Ureter (tissue), 1 donor: ENCODE measurements around the gene PRKN. TPM values are rescaled to one million over a fixed set of nuclear protein-coding genes. Genes with fewer than 3 reads are reported as not detected.

Source experiments
- DNase-seq: peaks from one replicate; pipeline ENCODE4 v3.0.0-alpha.2; 2020; ENCODE audit warnings: low spot score
- total RNA-seq: library from RNA; stranded (reverse); gene quantifications from one replicate; pipeline ENCODE4 v1.2.4, GENCODE V29; 2023
- donor health status: DM: yes; HTN: yes; CAD: no.

Gene PRKN
- total RNA-seq, result 12.1 TPM

DNA sequence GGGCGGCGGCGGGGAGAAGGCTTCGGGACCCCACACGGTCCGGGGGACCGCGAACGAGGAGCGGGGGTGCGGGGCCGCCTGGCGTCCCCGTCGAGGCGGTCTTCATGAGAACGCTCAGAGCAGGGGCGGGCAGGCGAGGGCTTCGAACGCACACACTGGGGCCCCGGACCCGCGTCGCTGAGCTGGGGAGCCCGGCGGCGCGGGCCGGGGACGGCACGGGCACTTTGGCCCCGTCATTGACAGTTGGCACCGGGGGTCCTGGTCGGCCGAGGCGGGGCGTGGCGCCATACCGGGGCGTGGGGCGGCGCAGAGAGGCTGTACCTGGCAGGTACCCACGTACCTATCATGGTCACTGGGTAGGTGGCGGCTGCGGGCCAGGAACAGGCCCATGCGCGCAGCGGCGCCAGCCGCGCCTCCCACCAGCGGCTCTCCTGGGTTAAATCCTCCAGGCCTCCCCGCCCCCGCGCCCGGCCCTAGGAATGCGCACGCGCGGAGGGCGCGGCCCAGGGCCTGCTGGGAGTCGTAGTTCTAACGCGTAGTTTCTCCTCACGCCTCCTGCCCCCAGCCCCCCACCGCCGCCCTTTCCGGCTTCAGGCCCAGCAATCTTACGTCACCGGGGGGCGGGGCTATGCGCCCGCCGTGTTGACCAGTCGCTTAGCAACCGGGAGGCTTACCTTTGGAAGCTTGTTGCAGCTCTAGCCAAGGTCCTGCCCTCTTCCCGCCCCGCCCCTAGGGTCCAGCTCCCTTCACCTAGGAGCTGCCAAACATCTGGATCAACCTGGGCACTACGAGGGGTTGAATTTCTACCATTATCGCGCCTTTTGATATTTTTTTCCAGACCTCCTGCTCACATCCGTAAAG, at the start of gene PRKN, which contains the start of gene PACRG:
TSS of gene PRKN (minus strand) at position 445 of the 861 bp plus-strand sequence.
TSS of gene PACRG (plus strand) at position 653 of the 861 bp plus-strand sequence.
- peak; percentile 98 for DNase-seq

DNA sequence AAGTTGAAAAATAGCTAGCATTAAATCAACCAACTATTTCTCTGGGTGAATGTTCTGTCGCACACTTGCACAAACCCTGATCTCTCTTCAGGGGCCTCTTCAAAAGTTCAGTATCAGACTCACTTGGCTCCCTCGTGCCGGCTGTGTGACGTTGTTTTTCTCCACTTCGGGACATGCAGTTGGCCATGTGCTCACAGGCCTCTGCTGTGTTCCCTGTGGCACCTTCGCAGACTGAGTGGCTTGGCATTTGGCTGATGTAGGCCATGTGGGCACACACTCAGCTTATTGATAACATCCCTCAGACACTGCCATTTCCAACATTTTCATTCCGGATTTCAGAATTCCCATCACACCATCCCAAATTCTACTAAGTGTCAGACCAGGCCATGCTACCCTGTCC, 49.5 kb upstream of the PRKN start:
- DNase-seq, result no peak

DNA sequence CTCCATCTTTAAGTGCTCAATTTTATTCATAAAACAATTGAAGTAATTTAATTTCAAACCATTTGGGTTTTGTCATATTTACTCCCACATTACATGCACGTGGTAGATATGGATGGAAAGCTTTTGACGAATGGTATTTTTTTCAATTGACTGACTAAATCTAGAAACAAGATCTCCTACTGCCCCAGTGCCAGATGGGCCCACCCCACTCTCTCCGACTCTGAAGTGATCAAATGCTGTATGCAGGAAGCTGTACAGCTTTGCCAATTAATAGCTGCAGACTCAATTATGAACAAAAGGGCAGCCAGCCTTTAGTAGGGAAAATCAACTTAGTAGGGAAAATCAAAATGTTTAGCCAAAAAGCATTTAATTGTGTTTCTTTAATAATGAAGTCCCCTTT, 46.4 kb upstream of the PRKN start:
- no peak for DNase-seq

DNA sequence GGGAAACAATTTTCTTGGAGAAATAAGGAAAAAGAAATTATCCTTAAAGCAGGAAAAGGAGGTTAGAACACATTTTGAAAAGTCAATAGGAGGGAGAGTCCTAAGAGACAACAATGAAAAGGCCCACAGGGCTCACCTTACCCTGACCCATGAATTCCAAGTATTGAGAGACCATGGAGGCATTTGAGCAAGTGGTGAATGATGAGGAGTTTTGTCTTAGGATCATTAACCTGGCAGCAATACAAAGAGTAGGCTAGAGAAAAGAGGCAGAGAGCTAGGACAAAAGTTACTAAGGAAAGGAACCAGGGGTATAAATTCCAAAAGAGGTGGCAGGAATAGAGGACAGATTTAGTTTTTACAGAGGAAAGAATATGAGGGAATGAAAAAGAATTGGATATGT, 44.9 kb upstream of the PRKN start:
- DNase-seq, result no peak

DNA sequence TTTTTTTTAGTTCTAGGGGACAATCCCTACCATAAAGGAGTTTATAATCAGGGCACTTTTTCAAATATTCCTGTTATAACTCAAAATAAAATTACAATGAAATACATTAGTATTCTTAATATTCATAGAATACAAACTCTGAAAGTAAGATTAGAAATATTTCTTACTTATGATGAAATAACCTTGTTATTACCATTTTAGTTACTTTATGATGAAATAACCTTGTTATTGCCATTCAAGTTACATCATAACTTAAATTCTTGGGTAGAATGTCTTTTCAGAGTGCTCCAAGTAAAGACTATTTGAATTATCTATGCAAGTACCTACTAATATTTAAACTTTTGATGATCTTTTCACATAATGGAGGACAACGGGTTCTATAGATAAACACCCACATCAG, 43.4 kb upstream of the PRKN start:
- DNase-seq, result no peak

DNA sequence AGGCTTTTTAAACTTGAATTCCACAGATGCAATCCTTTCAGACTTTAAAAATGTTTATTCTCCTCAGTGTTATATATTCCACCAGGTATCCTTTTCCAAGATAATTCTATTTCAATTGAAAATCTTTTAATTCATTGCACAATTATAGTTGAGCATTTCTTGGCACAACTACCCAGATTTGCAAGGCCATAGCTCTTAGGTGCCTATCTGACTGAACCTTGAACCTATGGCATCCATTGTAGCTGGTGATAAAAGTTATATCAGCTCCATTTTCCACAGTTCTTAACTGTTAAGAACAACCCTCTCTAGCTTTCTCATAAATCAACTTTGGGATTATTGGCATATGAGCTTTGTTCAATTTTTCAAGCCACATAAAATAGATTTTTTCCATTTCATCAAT, 42.6 kb upstream of the PRKN start:
- DNase-seq, result no peak

DNA sequence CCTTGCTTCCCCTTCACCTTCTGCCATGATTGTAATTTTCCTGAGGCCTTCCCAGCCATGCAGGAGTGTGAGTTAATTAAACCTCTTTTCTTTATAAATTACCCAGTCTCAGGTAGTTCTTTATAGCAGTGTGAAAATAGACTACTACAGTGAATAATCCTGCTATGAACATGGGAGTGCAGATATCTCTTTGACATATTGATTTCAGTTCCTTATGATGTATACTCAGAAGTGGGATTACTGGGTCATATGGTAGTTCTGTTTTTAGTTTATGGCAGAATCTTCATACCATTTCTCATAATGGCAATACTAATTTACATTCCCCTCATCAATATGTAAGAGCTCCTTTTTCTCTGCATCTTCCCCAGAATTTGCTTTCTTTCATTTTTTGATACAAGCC, 26.2 kb upstream of the PRKN start:
- no peak for DNase-seq

DNA sequence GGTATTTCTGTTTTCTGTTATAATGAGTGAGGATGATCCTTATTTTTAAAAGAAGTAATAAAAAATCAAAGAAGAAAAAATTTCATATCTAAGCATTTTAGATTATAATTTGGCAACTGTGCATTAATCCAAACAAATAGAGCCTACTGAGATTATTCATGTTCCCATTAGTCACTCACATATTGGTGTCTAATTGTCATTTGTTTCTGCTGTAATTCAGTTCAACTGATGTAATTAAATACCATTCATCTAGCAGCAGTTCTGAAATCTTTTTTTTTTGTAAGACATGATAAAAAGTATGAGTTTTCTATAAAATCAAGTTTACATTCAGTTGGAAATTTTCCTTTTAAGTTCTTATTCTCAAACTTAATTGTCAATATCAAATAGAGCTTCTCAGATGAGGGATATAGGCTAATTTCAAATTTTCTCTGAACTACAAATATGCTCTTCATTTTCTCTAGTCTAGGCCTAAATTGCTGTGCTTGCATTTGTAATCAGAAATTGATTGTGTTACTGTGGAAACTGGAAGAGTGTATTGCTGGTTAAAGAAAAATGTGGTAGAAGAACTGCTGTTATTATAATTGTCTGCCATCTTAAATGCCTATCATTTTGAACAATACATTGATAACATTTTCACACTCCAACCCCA, 23.8 kb upstream of the PRKN start:
- no peak for DNase-seq

DNA sequence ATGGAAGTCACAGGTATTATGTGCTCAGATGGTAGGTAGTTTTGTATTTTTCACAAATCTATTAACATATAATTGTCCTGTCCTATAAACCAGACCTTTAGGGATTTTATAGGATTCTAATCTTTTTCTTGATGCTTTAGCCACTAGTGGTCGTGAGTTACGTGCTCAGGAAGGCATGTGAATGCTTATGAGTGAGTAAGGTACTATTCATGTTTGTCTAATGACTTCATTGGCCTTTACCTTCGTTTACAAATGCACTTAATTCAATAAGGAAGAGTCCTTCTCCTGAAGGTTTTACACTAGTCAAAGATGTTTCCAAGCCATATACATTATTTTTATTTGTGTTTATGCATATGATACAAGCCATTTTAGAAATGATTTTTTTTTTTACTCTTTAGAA, 23.2 kb upstream of the PRKN start:
- DNase-seq, result no peak

DNA sequence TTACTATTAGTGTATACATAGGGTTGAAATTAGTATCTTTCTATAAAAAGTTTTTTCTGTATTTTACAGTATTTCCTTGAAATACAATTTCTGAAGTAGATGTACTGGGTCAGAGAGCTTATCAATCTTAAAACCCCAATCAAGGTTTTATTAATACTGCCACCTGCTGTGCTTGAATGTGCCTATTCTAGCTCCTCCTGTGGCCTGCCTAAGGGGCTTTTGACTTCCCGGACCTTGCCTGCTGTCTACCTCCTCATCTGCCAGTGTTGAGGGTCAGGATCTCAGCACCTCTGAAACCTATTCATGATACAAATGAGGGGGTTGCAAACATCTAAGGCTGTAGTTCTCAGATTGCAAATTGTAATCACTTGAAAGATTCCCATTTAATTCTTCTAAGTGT, 9.4 kb upstream of the PRKN start:
- no peak for DNase-seq

DNA sequence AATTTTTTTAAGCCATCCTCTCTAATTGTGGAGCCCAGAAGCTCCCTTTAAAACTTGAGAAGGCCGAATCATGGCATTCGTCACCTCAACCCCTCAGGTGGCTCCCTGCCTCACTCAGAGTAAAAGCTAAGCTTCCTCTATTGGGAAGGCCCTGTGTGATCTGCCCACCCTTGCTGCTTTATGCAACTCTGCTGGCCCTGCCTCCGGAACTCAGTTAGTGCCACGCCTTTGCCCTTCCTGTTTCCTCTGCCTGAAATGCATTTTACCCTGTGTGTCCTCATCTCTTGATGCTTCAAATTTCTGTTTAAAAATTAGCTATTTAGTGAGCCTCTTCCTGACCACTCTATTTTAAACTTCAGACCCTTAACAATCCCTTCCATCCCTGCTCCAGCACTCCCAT, 5.9 kb upstream of the PRKN start:
- DNase-seq, result no peak

DNA sequence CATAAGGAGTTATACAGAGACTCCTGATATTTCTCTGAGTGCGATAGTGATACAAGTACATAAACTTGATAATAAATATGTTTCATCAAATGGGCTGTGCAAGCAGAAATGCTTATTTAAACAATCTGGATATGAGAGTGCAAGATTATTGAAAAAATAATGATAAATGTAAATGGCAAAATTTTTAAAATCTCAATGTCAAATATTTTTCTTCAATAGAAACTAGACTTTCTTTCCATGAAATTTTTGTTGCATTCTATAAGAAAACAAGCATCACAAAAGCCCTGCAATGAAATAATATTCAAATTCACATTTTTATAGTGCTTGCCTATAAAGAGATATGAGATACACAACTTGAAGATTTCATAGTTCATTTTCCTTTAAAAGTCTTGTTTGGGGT, 2.9 kb upstream of the PRKN start:
- DNase-seq, result no peak

DNA sequence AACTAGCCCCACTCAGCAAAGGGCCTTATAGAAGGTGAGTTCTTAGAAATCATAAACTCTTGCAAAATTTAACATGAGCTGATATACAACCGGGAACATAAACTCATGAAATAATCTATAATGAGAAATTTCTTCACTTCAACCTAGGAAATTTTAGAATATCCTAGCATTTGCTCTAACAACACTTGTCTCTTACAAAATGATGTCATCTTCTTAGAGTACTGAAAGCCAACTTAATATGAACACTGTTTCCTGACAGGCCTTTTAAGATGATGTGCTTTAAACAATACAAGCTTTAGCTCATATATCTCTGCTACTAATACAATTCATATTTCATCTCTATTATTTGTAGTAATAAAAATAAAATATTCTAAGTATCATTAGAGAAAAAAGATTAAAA, 1.1 kb upstream of the PRKN start:
- no peak for DNase-seq

DNA sequence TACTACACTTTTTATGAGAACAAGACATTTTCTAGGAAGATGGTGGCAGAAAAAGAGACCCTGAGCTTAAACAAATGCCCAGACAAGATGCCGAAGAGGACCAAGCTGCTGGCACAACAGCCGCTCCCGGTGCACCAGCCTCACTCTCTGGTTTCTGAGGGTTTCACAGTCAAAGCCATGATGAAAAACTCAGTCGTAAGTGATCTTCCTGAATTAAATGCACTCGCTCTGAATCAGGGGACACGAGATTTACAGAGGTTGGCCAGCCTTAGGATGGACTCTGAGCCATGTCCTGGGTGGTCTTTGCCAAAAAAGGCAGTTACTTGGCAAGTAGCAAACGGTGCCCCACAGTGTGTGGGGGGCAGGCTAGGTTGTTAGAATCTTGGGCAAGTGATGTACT, 631 bp upstream of the PRKN start:
- DNase-seq, result no peak

DNA sequence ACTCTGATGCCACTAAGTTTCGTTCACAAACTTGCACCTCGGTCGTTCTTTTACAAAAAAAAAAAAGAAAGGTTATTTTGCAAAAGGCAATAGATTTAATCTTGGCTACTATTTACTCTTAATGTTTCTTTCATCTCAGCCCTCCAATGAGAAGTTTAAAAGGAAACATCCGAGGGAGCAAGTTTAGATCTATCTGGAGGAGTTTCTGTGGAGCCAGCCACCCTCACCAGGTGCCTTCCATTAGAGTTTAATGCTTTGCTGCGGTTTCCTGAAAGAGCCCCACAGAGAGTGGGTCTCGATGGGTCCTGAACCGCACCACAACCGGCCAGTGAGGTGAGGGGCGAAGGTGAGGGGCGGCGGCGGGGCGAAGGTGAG, 632 bp downstream of the PRKN start:
- DNase-seq, result peak; percentile 47

DNA sequence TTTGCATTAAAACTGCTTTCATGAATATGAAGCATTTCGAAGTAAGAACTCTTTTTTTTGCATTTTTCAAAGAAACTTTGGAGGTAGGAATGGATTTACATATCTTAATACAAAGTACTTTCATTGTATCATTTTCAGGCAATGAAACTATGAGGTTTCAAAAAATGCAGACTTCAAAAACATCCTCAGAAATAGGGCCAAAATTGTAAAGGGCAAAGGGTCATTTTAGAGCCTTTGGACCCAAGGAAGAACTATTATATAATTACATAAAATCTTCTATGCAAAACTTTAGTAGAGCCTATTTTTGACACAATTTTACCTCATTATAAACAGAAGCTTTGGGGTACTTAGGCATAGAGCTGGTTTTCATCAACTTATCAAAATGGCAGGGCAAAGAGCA, 4.9 kb downstream of the PRKN start:
- no peak for DNase-seq

DNA sequence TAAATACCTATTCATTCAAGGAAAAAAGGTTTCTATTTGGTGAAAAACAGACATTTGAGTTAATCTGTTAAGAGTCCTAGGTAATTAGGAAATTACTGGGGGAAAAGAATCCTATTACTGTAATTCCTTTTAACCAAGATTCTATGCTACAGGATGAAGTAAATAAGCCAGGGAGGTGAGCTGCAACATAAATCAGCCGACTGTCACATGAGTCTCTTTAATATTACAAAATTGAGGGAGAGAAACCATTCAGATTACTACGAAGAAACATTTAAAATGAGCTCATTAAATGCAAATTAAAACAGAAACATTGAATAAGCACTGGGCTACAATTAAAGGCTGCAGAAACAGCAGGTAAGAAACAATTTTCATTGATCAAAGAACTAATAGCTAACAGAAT, 5.3 kb downstream of the PRKN start:
- DNase-seq, result no peak

DNA sequence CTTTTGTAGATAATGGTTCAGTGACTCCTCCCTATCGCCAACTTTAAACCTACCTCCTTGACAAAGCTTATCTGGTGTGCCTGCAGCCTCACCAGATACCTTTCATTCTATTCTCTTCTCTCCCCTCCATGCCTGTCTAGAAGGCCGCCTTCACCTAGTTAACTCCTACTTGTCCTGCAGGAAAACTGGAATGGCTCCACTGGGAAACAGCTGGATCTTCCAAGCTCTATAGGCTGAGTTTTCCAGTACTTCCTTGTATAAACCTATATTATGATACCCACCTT, 6.2 kb downstream of the PRKN start:
- DNase-seq, result no peak

DNA sequence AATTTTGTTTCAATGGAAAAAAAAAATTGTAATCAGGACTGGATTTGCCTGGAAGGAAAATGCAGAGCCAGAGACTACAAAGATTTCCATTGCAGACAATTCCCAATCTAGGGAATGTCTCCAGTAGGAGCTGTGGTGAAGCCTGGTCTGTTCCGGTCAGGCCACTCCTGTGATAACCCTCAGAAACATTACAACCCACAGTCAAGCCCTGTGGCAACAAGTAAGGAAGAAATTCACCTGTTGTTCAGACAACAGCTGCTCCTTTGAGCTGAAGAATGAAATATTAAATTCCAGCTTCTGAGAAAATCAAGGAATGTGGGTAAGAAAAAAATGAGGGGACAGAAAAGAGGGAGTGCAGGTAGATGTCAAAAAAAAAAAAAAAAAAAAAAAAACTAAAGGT, 8.0 kb downstream of the PRKN start:
- no peak for DNase-seq

DNA sequence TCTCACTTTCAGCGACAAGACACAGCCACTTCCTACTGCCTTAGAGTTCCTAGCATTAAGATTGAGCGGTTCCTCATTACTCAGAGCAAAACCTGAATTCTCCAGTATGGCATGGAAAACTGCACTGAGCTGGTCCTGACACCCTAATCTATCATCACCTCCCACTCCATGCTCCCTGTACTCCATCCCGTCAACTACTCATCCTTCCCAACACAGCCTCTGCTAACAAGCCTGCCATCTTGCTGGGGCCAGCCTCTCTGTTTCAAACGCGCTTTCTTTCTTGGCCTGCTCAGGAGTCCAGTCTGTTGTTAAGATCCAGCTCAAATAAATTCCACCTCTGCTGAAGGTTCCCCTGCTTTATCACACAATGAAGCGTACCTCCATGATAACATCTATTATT, 12.0 kb downstream of the PRKN start:
- DNase-seq, result no peak

DNA sequence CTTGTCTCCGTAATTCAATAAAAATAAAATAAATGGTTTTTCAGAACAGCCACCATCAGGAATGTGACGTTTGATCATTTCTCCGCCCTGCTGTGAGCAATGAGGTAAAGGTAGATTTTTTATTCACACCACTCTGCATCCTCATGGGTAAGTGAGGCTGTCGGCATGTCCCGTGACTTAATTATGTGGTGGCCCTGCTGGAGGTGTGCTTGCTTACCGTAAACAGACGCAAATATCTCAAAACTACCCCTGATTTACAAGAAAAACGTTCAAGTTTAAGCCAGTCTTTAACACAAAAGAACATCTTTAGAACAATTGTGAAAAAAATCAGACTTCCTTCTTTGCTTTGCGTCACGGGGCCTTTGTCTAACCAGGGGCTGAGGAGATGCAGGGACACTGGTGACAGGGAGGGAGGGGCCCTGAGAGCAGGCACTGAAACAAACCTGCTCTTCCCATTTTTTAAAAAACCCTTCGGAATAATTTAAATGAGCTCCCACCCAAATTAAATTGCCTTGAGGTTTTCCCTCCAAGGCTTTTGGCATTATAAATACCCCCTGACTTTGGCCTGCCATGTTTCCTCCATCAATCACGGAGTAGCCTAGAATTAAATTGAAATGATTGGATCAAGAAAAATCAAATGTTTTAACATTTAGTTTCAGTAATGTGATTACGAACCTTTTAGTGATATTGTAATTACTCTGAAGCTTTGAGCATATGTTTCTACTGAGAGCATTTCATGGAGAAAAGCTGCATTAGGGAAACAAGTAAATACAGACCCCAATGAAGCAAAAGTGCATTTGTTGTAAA, 13.4 kb downstream of the PRKN start:
- no peak for DNase-seq

DNA sequence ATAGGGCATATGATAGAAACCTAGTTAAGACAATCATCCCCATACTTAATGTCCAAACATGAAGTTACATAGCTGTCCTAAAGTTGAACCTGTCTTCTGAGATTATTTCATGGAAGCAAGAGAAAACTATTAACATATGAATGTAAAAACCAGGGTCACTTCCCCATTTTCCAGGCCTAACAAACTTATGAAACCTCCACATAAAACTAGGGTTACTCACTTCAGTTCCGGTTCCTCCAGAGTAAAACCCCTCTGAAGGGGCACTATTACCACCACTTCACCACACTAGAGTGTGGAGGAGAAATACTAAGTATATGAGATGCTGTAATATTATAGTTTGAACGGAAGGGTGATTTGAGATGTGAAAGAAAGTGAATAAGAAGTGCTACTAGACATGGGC, 14.9 kb downstream of the PRKN start:
- DNase-seq, result no peak

DNA sequence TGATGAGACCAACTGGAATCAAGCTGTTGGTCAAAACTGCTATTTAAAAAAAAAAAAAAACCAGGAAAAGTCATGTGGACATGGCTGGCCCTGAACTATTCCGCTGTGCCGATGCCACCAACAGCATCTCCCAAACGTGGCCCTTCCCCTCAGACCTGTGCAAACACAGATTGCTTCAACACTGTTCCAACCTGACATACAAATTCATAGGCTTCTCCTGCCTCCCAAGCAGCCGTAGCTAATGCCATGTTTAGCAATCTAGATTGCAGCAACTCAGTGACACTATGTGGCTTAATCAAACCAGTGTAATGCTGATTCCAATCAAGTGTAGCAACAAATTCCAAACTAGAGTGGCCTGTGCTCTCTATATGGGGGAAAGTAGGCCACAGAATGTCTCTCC, 16.2 kb downstream of the PRKN start:
- no peak for DNase-seq
